K562 (cell line): ENCODE data around the gene ZNF165. TPM values are rescaled to one million over a fixed set of nuclear protein-coding genes. Genes with fewer than 3 reads are reported as not detected.
A peak's percentile ranks its signal among the peaks of the same experiment; 100 is the strongest.

ENCODE experiments used
- BRF2 ChIP-seq: IDR thresholded peaks from 3 replicates; pipeline ENCODE4 v1.6.1; 2011; ENCODE audit warnings: borderline replicate concordance, mild to moderate bottlenecking; ENCODE audit not compliant: insufficient read length, insufficient read depth
- CEBPG ChIP-seq, 3 experiments: fragments of 200-800 bp in 1 of 3; sonication (Bioruptor generic) in 1 of 3; sonication (generic) in 1 of 3; formaldehyde crosslinking in 1 of 3; IDR thresholded peaks in 2 of 3; conservative IDR thresholded peaks in 1 of 3; 2 replicates each; pipeline versions ENCODE4 v1.6.1 to v1.8.0; 2016 to 2022; ENCODE audit warnings: missing compliant biosample characterization in 2 of 3, missing genetic modification characterization in 2 of 3, mild to moderate bottlenecking in 1 of 3, missing genetic modification reagents in 1 of 3
- FOSL1 ChIP-seq: fragments of 200-800 bp; sonication (Bioruptor generic); conservative IDR thresholded peaks from 2 replicates; pipeline ENCODE4 v1.6.1; 2016; ENCODE audit warnings: missing genetic modification characterization, missing compliant biosample characterization
- GATAD2A ChIP-seq: fragments of 450-650 bp; IDR thresholded peaks from 2 replicates; pipeline ENCODE4 v1.6.1; 2017
- GATAD2B ChIP-seq: fragments of 450-650 bp; IDR thresholded peaks from 2 replicates; pipeline ENCODE4 v1.6.1; 2017; ENCODE audit warnings: mild to moderate bottlenecking, borderline replicate concordance
- KDM1A ChIP-seq, 2 experiments: fragments of 450-650 bp; IDR thresholded peaks; 2 replicates each; pipeline ENCODE4 v1.6.1; 2016; ENCODE audit warnings: mild to moderate bottlenecking in 2 of 2
- KHSRP ChIP-seq: fragments of 450-650 bp; IDR thresholded peaks from 2 replicates; pipeline ENCODE4 v1.6.1; 2017
- MAFK ChIP-seq: IDR thresholded peaks from 2 replicates; pipeline ENCODE4 v1.6.1; 2011; ENCODE audit warnings: low read length, improper control_type of control experiment
- MNT ChIP-seq, 2 experiments: fragments of 450-650 bp; conservative IDR thresholded peaks; 2 replicates each; pipeline ENCODE4 v1.6.1; 2017; ENCODE audit warnings: mild to moderate bottlenecking in 2 of 2, moderate library complexity in 2 of 2
- NCOA1 ChIP-seq: fragments of 450-650 bp; IDR thresholded peaks from 2 replicates; pipeline ENCODE4 v1.6.1; 2016; ENCODE audit warnings: low read depth
- PCBP2 ChIP-seq: fragments of 200-400 bp; formaldehyde crosslinking; IDR thresholded peaks from 2 replicates; pipeline ENCODE4 v1.6.1; 2018; ENCODE audit warnings: low read length, low read depth, mild to moderate bottlenecking, moderate library complexity; ENCODE audit not compliant: poor library complexity, severe bottlenecking
- PREB ChIP-seq: sonication (generic); formaldehyde crosslinking; IDR thresholded peaks from 2 replicates; pipeline ENCODE4 v1.8.1; 2023; ENCODE audit warnings: mild to moderate bottlenecking, missing genetic modification reagents
- PTRF ChIP-seq: fragments of 450-650 bp; IDR thresholded peaks from 2 replicates; pipeline ENCODE4 v1.6.1; 2016; ENCODE audit warnings: mild to moderate bottlenecking, missing genetic modification characterization, missing compliant biosample characterization
- RB1 ChIP-seq: fragments of 450-650 bp; IDR thresholded peaks from 2 replicates; pipeline ENCODE4 v1.6.1; 2017; ENCODE audit warnings: low read depth, mild to moderate bottlenecking
- RBM39 ChIP-seq: fragments of 200-400 bp; formaldehyde crosslinking; optimal IDR thresholded peaks from 2 replicates; pipeline ENCODE3; 2018; ENCODE audit warnings: low read depth, low read length
- SLC30A9 ChIP-seq: fragments of 250-450 bp; sonication (Bioruptor Pico); IDR thresholded peaks from 2 replicates; pipeline ENCODE4 v1.8.0; 2022; ENCODE audit warnings: mild to moderate bottlenecking, moderate library complexity
- SNIP1 ChIP-seq: fragments of 450-650 bp; IDR thresholded peaks from 2 replicates; pipeline ENCODE4 v1.7.1; 2017; ENCODE audit warnings: low read depth, mild to moderate bottlenecking
- SRSF9 ChIP-seq: fragments of 200-400 bp; formaldehyde crosslinking; IDR thresholded peaks from 2 replicates; pipeline ENCODE4 v1.6.1; 2017; ENCODE audit warnings: low read depth, low read length, borderline replicate concordance
- TBL1XR1 ChIP-seq, 2 experiments: IDR thresholded peaks; 2 replicates each; pipeline ENCODE4 v1.6.1; 2012; ENCODE audit warnings: improper control_type of control experiment in 2 of 2, low read length in 2 of 2, mild to moderate bottlenecking in 1 of 2
- ZC3H4 ChIP-seq: sonication (generic); formaldehyde crosslinking; IDR thresholded peaks from 2 replicates; pipeline ENCODE4 v1.9.0; 2021; ENCODE audit warnings: missing genetic modification reagents, borderline replicate concordance
- ZNF146 ChIP-seq: IDR thresholded peaks from one replicate; pipeline ENCODE4 v1.6.1; 2018; ENCODE audit warnings: missing compliant biosample characterization; ENCODE audit not compliant: unreplicated experiment
- ZNF263 ChIP-seq: sonication (generic); formaldehyde crosslinking; IDR thresholded peaks from 2 replicates; pipeline ENCODE4 v1.8.0; 2022; ENCODE audit warnings: mild to moderate bottlenecking, missing genetic modification reagents, borderline replicate concordance
- ZNF3 ChIP-seq: fragments of 250-450 bp; sonication (Bioruptor Pico); IDR thresholded peaks from 2 replicates; pipeline ENCODE4 v1.5.0; 2021; ENCODE audit warnings: mild to moderate bottlenecking, moderate library complexity
- ZNF584 ChIP-seq: fragments of 200-800 bp; sonication (Bioruptor generic); IDR thresholded peaks from 2 replicates; pipeline ENCODE4 v1.6.1; 2016; ENCODE audit warnings: low read depth, mild to moderate bottlenecking, missing genetic modification characterization, missing compliant biosample characterization
- ZNF780A ChIP-seq: fragments of 250-450 bp; sonication (Bioruptor Pico); IDR thresholded peaks from 2 replicates; pipeline ENCODE4 v1.5.0; 2021; ENCODE audit warnings: mild to moderate bottlenecking
- polyA plus RNA-seq, 8 experiments: library from polyadenylated mRNA; depleted of rRNA in 4 of 8; stranded (reverse) in 5 of 8; unstranded in 3 of 8; fragments of >200 nt; fragmentation: Nextera tagmentation in 2 of 8; fragmentation: Illumina TruSeq in 1 of 8; extraction: Ambion mirVana in 2 of 8; extraction: Trizol in 1 of 8; gene quantifications; 2 replicates each; pipeline versions ENCODE4 v1.2.1 to v1.2.3, GENCODE V29; 2011 to 2014; ENCODE audit warnings: inconsistent platforms in 1 of 8, missing spikeins in 1 of 8
- total RNA-seq, 7 experiments: library from RNA; depleted of rRNA in 6 of 7; stranded (reverse); fragments of >200 nt in 6 of 7; fragmentation: Illumina TruSeq in 2 of 7; extraction: Trizol in 2 of 7; gene quantifications; 2 replicates each; pipeline versions ENCODE4 v1.2.1 to v1.2.3, GENCODE V29; 2011 to 2021; ENCODE audit warnings: low replicate concordance in 1 of 7

The ZNF165 gene
- total and polyA plus RNA-seq, 9 of the 15 experiments (the other 6 are each of a cell fraction or from before 2014, with no cell fraction given), result 0.82 to 3.6 (median 1.2) TPM

DNA sequence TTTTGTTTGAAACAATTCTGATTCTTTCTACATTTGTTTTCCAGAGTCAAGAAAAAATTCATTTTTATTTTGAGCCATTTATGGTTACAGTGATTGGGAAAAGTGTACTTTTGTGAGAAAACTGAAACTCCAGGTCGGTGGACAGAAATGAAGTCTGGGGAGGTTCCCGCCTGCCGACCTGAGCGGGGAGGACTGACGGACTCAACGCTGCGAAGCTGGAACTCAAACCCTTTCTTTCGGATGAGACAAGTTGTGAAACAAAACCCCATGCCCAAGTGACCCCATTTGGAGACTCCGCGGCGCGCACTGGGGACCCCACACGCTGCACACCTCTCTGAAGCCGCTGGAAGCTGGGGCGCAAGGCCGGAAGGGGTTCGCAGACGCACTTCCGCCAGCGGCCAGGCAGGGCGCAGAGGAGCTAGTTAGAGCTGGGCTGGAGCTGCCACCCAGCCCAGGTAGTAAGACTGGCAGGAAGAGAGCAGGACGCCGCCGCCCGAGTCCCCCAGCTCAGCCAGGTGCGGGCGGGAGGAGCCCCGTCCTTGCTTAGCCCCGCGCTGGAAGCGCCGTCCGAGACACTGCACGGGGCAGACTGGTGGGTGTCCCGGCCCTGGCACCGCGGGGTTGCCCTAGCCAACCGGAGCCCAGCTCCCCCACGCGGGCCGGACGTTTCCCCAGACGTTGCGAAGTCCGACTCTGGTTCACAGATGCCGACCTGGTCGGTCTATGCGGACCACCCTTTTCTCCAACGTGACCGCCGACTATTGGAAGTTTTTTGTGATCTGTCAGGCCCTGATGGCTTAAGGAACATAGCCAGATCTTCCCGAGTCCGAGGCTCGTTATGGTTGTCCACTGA lies 24.2 kb downstream of the ZNF165 start (continued):
- TF ChIP-seq TBL1XR1 (IDR thresholded peaks at IDR 0.05; ENCODE audit: low read length in 2 of 2), result no peak
- TF ChIP-seq ZNF3 (CRISPR knock-in tag), result no peak
- no peak for TF ChIP-seq SLC30A9 (CRISPR knock-in tag)
- TF ChIP-seq ZC3H4, result no peak
- TF ChIP-seq FOSL1 (tag), result peak; percentile 37; the same call in 1 of the 2 replicates
- no peak for TF ChIP-seq KHSRP
- no peak for TF ChIP-seq ZNF780A (CRISPR knock-in tag)
- no peak for TF ChIP-seq SNIP1
- 0 out of 2 replicates have a peak, but pooled peaks have one; percentile 8 for TF ChIP-seq CEBPG (CRISPR knock-in tag; IDR thresholded peaks at IDR 0.05)
- no peak; a peak in 1 of 4 replicates for TF ChIP-seq CEBPG (tag; conservative IDR thresholded peaks at IDR 0.05 in 1 of 2, IDR thresholded peaks at IDR 0.05 in 1 of 2)
- no peak for TF ChIP-seq BRF2
- no peak for TF ChIP-seq RBM39
- TF ChIP-seq ZNF263 (CRISPR knock-in tag), result 0 out of 2 replicates have a peak, but pooled peaks have one; percentile 28
- TF ChIP-seq ZNF146 (CRISPR knock-in tag), result no peak
- no peak for TF ChIP-seq PTRF (tag)
- no peak for TF ChIP-seq PCBP2
- TF ChIP-seq GATAD2A, result peak; percentile 96
- peak; percentile 83 for TF ChIP-seq NCOA1
- peak; percentile 89; the same call in 1 of the 2 replicates for TF ChIP-seq PREB (CRISPR knock-in tag)
- no peak for TF ChIP-seq ZNF584
- no peak; a peak in 1 of 4 replicates for TF ChIP-seq MNT (conservative IDR thresholded peaks at IDR 0.05)
- TF ChIP-seq GATAD2B, result 0 out of 2 replicates have a peak, but pooled peaks have one; percentile 1
- no peak for TF ChIP-seq KDM1A (IDR thresholded peaks at IDR 0.05)
- TF ChIP-seq MAFK, result peak; percentile 19; the same call in 1 of the 2 replicates
- TF ChIP-seq SRSF9, result no peak
- TF ChIP-seq RB1, result peak; percentile 85
